ENCODE data around the gene MOSPD2.
A peak's percentile ranks its signal among the peaks of the same experiment; 100 is the strongest.

The MOSPD2 gene

GRCh38 chrX:14872851-14873675 lies at the start of gene MOSPD2, which contains the start of gene FANCB:
Gene MOSPD2 (plus strand): TSS chrX:14873421. CDS start chrX:14873529, 108 bp downstream.
Gene FANCB (minus strand): TSS chrX:14873069. CDS start chrX:14865510, 7,559 bp downstream.
- TF ChIP-seq CTCF (conservative IDR thresholded peaks at IDR 0.05; ENCODE audit: low read length): no peak
- peak; percentile 94 for DNase-seq (ENCODE audit: low read depth)
- peak within 1 kb of the TSS; percentile 84 for H3K4me3 ChIP-seq (ENCODE audit: low read length)

- TF ChIP-seq CTCF (conservative IDR thresholded peaks at IDR 0.05; ENCODE audit: low read length): no peak
- no peak overlapping the region for H3K4me3 ChIP-seq (ENCODE audit: low read length)
- peak; percentile 22 for DNase-seq (ENCODE audit: low read depth)
Observed at GRCh38 chrX:14825851-14826250, 47.4 kb upstream of the MOSPD2 start.

- no peak for DNase-seq (ENCODE audit: low read depth)
- H3K4me3 ChIP-seq (ENCODE audit: low read length): no peak overlapping the region
- no peak for TF ChIP-seq CTCF (conservative IDR thresholded peaks at IDR 0.05; ENCODE audit: low read length)
Observed at GRCh38 chrX:14826319-14826718, 46.9 kb upstream of the MOSPD2 start.

GRCh38 chrX:14829643-14830042 lies 43.6 kb upstream of the MOSPD2 start:
- TF ChIP-seq CTCF (conservative IDR thresholded peaks at IDR 0.05; ENCODE audit: low read length): no peak
- no peak for DNase-seq (ENCODE audit: low read depth)
- no peak overlapping the region for H3K4me3 ChIP-seq (ENCODE audit: low read length)

- DNase-seq (ENCODE audit: low read depth): peak; percentile 54
- no peak for TF ChIP-seq CTCF (conservative IDR thresholded peaks at IDR 0.05; ENCODE audit: low read length)
- no peak overlapping the region for H3K4me3 ChIP-seq (ENCODE audit: low read length)
Observed at GRCh38 chrX:14832151-14832550, 41.1 kb upstream of the MOSPD2 start.

- no peak for TF ChIP-seq CTCF (conservative IDR thresholded peaks at IDR 0.05; ENCODE audit: low read length)
- DNase-seq (ENCODE audit: low read depth): peak; percentile 44
- no peak overlapping the region for H3K4me3 ChIP-seq (ENCODE audit: low read length)
Observed at GRCh38 chrX:14832586-14832985, 40.6 kb upstream of the MOSPD2 start.

- H3K4me3 ChIP-seq (ENCODE audit: low read length): no peak overlapping the region
- no peak for DNase-seq (ENCODE audit: low read depth)
- TF ChIP-seq CTCF (conservative IDR thresholded peaks at IDR 0.05; ENCODE audit: low read length): no peak
Observed at GRCh38 chrX:14837155-14837554, 36.1 kb upstream of the MOSPD2 start.

Data from AG10803 (cell line).